Measurements from ENCODE around the gene F2R.

- TF ChIP-seq EP300 (IDR thresholded peaks at IDR 0.05; ENCODE audit: low read depth in 2 of 2, low read length in 2 of 2) (no peak), EP300 (CRISPR knock-in tag; IDR thresholded peaks at IDR 0.05; ENCODE audit: borderline replicate concordance) (no peak), CHCHD3 (CRISPR knock-in tag; IDR thresholded peaks at IDR 0.05) (no peak), RARA (CRISPR knock-in tag; IDR thresholded peaks at IDR 0.05) (no peak), POLR2A (IDR thresholded peaks at IDR 0.05; ENCODE audit: insufficient read depth in 1 of 2, low read depth in 2 of 2, low read length in 2 of 2) (no peak), ZFP91 (CRISPR knock-in tag; IDR thresholded peaks at IDR 0.05; ENCODE audit: borderline replicate concordance) (no peak), TP53 (CRISPR knock-in tag; conservative IDR thresholded peaks at IDR 0.05) (no peak), KLF16 (CRISPR knock-in tag; IDR thresholded peaks at IDR 0.05) (no peak), ZBTB7A (CRISPR knock-in tag; IDR thresholded peaks at IDR 0.05) (no peak), NPAS2 (CRISPR knock-in tag; IDR thresholded peaks at IDR 0.05; ENCODE audit: borderline replicate concordance) (no peak), CTCF (CRISPR knock-in tag; IDR thresholded peaks at IDR 0.05) (no peak), ATF2 (CRISPR knock-in tag; IDR thresholded peaks at IDR 0.05) (no peak), ETV5 (CRISPR knock-in tag; IDR thresholded peaks at IDR 0.05; ENCODE audit: borderline replicate concordance) (no peak)
- TF ChIP-seq, protein P1, sequence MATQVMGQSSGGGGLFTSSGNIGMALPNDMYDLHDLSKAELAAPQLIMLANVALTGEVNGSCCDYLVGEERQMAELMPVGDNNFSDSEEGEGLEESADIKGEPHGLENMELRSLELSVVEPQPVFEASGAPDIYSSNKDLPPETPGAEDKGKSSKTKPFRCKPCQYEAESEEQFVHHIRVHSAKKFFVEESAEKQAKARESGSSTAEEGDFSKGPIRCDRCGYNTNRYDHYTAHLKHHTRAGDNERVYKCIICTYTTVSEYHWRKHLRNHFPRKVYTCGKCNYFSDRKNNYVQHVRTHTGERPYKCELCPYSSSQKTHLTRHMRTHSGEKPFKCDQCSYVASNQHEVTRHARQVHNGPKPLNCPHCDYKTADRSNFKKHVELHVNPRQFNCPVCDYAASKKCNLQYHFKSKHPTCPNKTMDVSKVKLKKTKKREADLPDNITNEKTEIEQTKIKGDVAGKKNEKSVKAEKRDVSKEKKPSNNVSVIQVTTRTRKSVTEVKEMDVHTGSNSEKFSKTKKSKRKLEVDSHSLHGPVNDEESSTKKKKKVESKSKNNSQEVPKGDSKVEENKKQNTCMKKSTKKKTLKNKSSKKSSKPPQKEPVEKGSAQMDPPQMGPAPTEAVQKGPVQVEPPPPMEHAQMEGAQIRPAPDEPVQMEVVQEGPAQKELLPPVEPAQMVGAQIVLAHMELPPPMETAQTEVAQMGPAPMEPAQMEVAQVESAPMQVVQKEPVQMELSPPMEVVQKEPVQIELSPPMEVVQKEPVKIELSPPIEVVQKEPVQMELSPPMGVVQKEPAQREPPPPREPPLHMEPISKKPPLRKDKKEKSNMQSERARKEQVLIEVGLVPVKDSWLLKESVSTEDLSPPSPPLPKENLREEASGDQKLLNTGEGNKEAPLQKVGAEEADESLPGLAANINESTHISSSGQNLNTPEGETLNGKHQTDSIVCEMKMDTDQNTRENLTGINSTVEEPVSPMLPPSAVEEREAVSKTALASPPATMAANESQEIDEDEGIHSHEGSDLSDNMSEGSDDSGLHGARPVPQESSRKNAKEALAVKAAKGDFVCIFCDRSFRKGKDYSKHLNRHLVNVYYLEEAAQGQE (IDR thresholded peaks at IDR 0.05; ENCODE audit: borderline replicate concordance in 1 of 2, low read depth in 1 of 2, low read length in 2 of 2): no peak
Measured at GRCh38 chr5:76690037-76690679, 25.8 kb upstream of the F2R start.
